Transverse colon (tissue), 4 donors: ENCODE measurements around the gene SYNJ2. TPM values are rescaled to one million over a fixed set of nuclear protein-coding genes. Genes with fewer than 3 reads are reported as not detected.

Experiments used
- DNase-seq: peaks from one replicate; pipeline ENCODE4 v3.0.0-alpha.2; 2019
- H3K27ac ChIP-seq, 4 donors: fragments of 200-600 bp; sonication (generic); 2 replicates each; pipeline ENCODE4 v1.5.1; 2016 to 2018; ENCODE audit warnings: inconsistent platforms in 4 of 4
- H3K27me3 ChIP-seq: fragments of 200-600 bp; sonication (generic); 2 replicates; pipeline ENCODE4 v1.5.1; 2017; ENCODE audit warnings: inconsistent platforms
- H3K36me3 ChIP-seq, 4 donors: fragments of 200-600 bp; sonication (generic); 2 replicates each; pipeline ENCODE4 v1.5.1; 2017 to 2019; ENCODE audit warnings: inconsistent platforms in 4 of 4
- H3K4me1 ChIP-seq, 4 donors: fragments of 200-600 bp; sonication (generic); 2 replicates each; pipeline ENCODE4 v1.5.1; 2017 to 2020; ENCODE audit warnings: inconsistent platforms in 4 of 4
- H3K4me3 ChIP-seq, 4 donors: fragments of 200-600 bp; sonication (generic); 1 replicate in 1 of 4; 2 replicates in 3 of 4; pipeline versions ENCODE4 v1.5.1 to v1.6.1; 2017 to 2019; ENCODE audit warnings: inconsistent platforms in 4 of 4
- H3K9me3 ChIP-seq, 2 donors: fragments of 200-600 bp; sonication (generic); 2 replicates each; pipeline ENCODE4 v1.5.1; 2017 to 2019; ENCODE audit warnings: inconsistent platforms in 2 of 2
- CTCF ChIP-seq, 5 experiments: fragments of 200-600 bp in 3 of 5; fragments of 450-650 bp in 2 of 5; sonication (generic) in 3 of 5; IDR thresholded peaks; 1 replicate in 2 of 5; 2 replicates in 3 of 5; pipeline ENCODE4 v1.5.1; 2016 to 2017; ENCODE audit warnings: antibody characterized with exemption in 5 of 5, inconsistent platforms in 3 of 5, mild to moderate bottlenecking in 2 of 5, moderate library complexity in 1 of 5
- EP300 ChIP-seq: sonication (generic); formaldehyde crosslinking; IDR thresholded peaks from one replicate; pipeline ENCODE4 v1.6.1; 2017; ENCODE audit warnings: antibody characterized with exemption, low read depth
- POLR2A ChIP-seq: fragments of 450-650 bp; IDR thresholded peaks from one replicate; pipeline ENCODE4 v1.6.1; 2016; ENCODE audit warnings: antibody characterized with exemption, mild to moderate bottlenecking, moderate library complexity
- POLR2AphosphoS5 ChIP-seq, 3 donors: sonication (generic); formaldehyde crosslinking; IDR thresholded peaks; one replicate each; pipeline ENCODE4 v1.6.1; 2016; ENCODE audit warnings: antibody characterized with exemption in 3 of 3
- WGBS, 2 donors: methylation state at CpG; one replicate each; pipeline ENCODE4 v1.1.5; 2018; ENCODE audit warnings: low coverage in 1 of 2; 5-methylcytosine and 5-hydroxymethylcytosine counted together
- in situ Hi-C, 4 donors: fragments of 200-750 bp; cut with MboI; loops; one replicate each; pipeline versions ENCODE4 v1.15.0 to v1.15.1; 2017; ENCODE audit warnings: low sequenced_read_pairs in 3 of 4, low pct_ligation_motif_present in 1 of 4, low pct_unique_long_range_greater_than_20kb in 1 of 4
- intact Hi-C: fragments of 100-400 bp; cut with DNase I; formaldehyde crosslinking; loops from one replicate; pipeline ENCODE4 v1.15.1; 2023; ENCODE audit warnings: low total_unique reads
- small RNA-seq, 4 donors: library from RNA; depleted of rRNA; stranded (forward); fragments of <200 nt; gene quantifications; one replicate each; pipeline ENCODE3, GENCODE V24; 2016
- total RNA-seq, 4 donors: library from RNA; depleted of rRNA; stranded (reverse); fragments of >200 nt; gene quantifications; one replicate each; pipeline ENCODE4 v1.1.0, GENCODE V29; 2016

SYNJ2 gene
- total RNA-seq, 4 donors from 2014 or later: 27.8 to 42.6 (median 31.8) TPM

- DNase-seq: no peak
- no peak for TF ChIP-seq CTCF (IDR thresholded peaks at IDR 0.05)
- TF ChIP-seq EP300: no peak
- TF ChIP-seq POLR2AphosphoS5 (IDR thresholded peaks at IDR 0.05): no peak
- TF ChIP-seq POLR2A: no peak
- Histone ChIP-seq H3K27me3 (no peaks in the 10 kb centered on the region), H3K27ac (no peak overlapping the region), H3K4me3 (no peak overlapping the region), H3K9me3 (no peaks in the 10 kb centered on the region), H3K4me1 (no peaks in the 10 kb centered on the region), H3K36me3 (no peaks in the 10 kb centered on the region)
- in situ Hi-C loops: no loop called here
- intact Hi-C loops: no loop called here
- WGBS, 2 donors: 92 to 98% methylated on average over 2 of the region's 2 CpGs
Observed at GRCh38 chr6:158125271-158125670, 143.6 kb downstream of the SYNJ2 start.

GRCh38 chr6:158131926-158132325 is 150.3 kb downstream of the SYNJ2 start:
- intact Hi-C loops (no loop called here), in situ Hi-C loops (no loop called here)
- H3K36me3 ChIP-seq: no peaks in the 10 kb centered on the region
- no peaks in the 10 kb centered on the region for H3K4me1 ChIP-seq
- no peak for DNase-seq
- no peak overlapping the region for H3K4me3 ChIP-seq
- no peaks in the 10 kb centered on the region for H3K9me3 ChIP-seq
- WGBS, 2 donors: 50 to 64% methylated on average over 1 of the region's 1 CpG
- TF ChIP-seq POLR2A: no peak
- peak in 1 of 5 experiments; percentile 22 for TF ChIP-seq CTCF (IDR thresholded peaks at IDR 0.05)
- TF ChIP-seq EP300: no peak
- no peak overlapping the region for H3K27ac ChIP-seq
- H3K27me3 ChIP-seq: no peaks in the 10 kb centered on the region

GRCh38 chr6:158142789-158143188 is 161.1 kb downstream of the SYNJ2 start:
- DNase-seq: no peak
- H3K36me3 ChIP-seq: peaks cover 0 to 23% (median 4%) of the 10 kb centered on the region in 4 donors
- no peak for TF ChIP-seq CTCF (IDR thresholded peaks at IDR 0.05)
- no peak for TF ChIP-seq POLR2AphosphoS5 (IDR thresholded peaks at IDR 0.05)
- TF ChIP-seq EP300: no peak
- TF ChIP-seq POLR2A: no peak
- H3K4me1 ChIP-seq: no peaks in the 10 kb centered on the region
- H3K27me3 ChIP-seq: no peaks in the 10 kb centered on the region
- H3K4me3 ChIP-seq: no peak overlapping the region
- no peaks in the 10 kb centered on the region for H3K9me3 ChIP-seq
- intact Hi-C loops (no loop called here), in situ Hi-C loops (no loop called here)
- H3K27ac ChIP-seq: no peak overlapping the region

- 43 to 83% methylated on average over 1 of the region's 1 CpG for WGBS, 2 donors
- TF ChIP-seq EP300 (no peak), POLR2AphosphoS5 (IDR thresholded peaks at IDR 0.05) (no peak), CTCF (IDR thresholded peaks at IDR 0.05) (peak in 1 of 5 experiments; percentile 4), POLR2A (no peak)
- intact Hi-C loops: no loop called here
Observed at GRCh38 chr6:158143700-158144099, 162.0 kb downstream of the SYNJ2 start.

More at GRCh38 chr6:158143700-158144099, 162.0 kb downstream of the SYNJ2 start:
- Histone ChIP-seq H3K4me3 (no peak overlapping the region), H3K4me1 (no peaks in the 10 kb centered on the region), H3K9me3 (no peaks in the 10 kb centered on the region), H3K27ac (no peak overlapping the region), H3K36me3 (peaks cover 0 to 23% (median 4%) of the 10 kb centered on the region in 4 donors), H3K27me3 (no peaks in the 10 kb centered on the region)
- DNase-seq: no peak
- in situ Hi-C loops: no loop called here

Small RNA genes within 50 kb of the gene (small RNA-seq; reads per million reads assigned to genes)
- 0 reads per million in 4 donors for gene RNU6-786P

Other genes starting within 250 kb of the SYNJ2 start
- 10 to 100 TPM; 13.7 to 57.2 (median 50.7) TPM for gene SNX9, start 158.6 kb upstream of the SYNJ2 start, total RNA-seq
- 100 to 1,000 TPM in 1 of 4 donors, 10 to 100 TPM in 2, 1 to 10 TPM in 1; 9.8 to 125 (median 13.5) TPM for gene SERAC1, start 186.4 kb downstream of the SYNJ2 start, total RNA-seq
- 10 to 100 TPM in 1 of 4 donors, 1 to 10 TPM in 3; 1.2 to 28.9 (median 1.9) TPM for gene GTF2H5, start 186.5 kb downstream of the SYNJ2 start, total RNA-seq